Body of pancreas (tissue), 4 donors: Measurements from ENCODE around the gene ZCCHC4. TPM values are rescaled to one million over a fixed set of nuclear protein-coding genes. Genes with fewer than 3 reads are reported as not detected.

Source experiments
- ATAC-seq: fragments of 150-250 bp; one replicate; pipeline ENCODE4 v1.9.1; 2016
- DNase-seq, 4 donors: peaks; one replicate each; pipeline ENCODE4 v3.0.0-alpha.2; 2019
- H3K27ac ChIP-seq, 4 donors: fragments of 200-600 bp; sonication (generic); 1 replicate in 3 of 4; 2 replicates in 1 of 4; pipeline versions ENCODE4 v1.5.1 to v1.6.1; 2016 to 2019; ENCODE audit warnings: mild to moderate bottlenecking in 1 of 4, mixed read lengths in 1 of 4, moderate library complexity in 1 of 4
- H3K27me3 ChIP-seq, 2 donors: fragments of 200-600 bp; sonication (generic); one replicate each; pipeline ENCODE4 v1.6.0; 2016; ENCODE audit warnings: mild to moderate bottlenecking in 1 of 2
- H3K36me3 ChIP-seq, 2 donors: fragments of 200-600 bp; sonication (generic); replicated peaks in 1 of 2; 2 replicates each; pipeline ENCODE4 v1.5.1; 2016; ENCODE audit warnings: low read depth in 2 of 2; ENCODE audit not compliant: insufficient read depth in 1 of 2
- H3K4me1 ChIP-seq: fragments of 200-600 bp; sonication (generic); one replicate; pipeline ENCODE4 v1.6.0; 2016
- H3K4me3 ChIP-seq, 2 donors: fragments of 200-600 bp; sonication (generic); 1 replicate in 1 of 2; 2 replicates in 1 of 2; pipeline ENCODE4 v1.5.1; 2016 to 2019
- H3K9me3 ChIP-seq, 3 donors: fragments of 200-600 bp; sonication (generic); 1 replicate in 2 of 3; 2 replicates in 1 of 3; pipeline ENCODE4 v1.5.1; 2016
- POLR2A ChIP-seq, 3 donors: fragments of 450-650 bp; IDR thresholded peaks; one replicate each; pipeline ENCODE4 v1.6.1; 2016; ENCODE audit warnings: antibody characterized with exemption in 3 of 3, mild to moderate bottlenecking in 2 of 3
- WGBS, 2 donors: methylation state at CpG; one replicate each; pipeline ENCODE4 v1.1.5; 2017; 5-methylcytosine and 5-hydroxymethylcytosine counted together
- intact Hi-C: fragments of 100-400 bp; cut with DNase I; formaldehyde crosslinking; loops from one replicate; pipeline ENCODE4 v1.15.1; 2023
- total RNA-seq, 2 donors: library from RNA; depleted of rRNA; stranded (reverse); fragments of >200 nt; gene quantifications; one replicate each; pipeline ENCODE4 v1.1.0, GENCODE V29; 2016
- TF ChIP-seq, protein P1 (sequence below), 7 experiments: fragments of 450-650 bp in 4 of 7; fragments of 200-600 bp in 3 of 7; sonication (generic) in 3 of 7; IDR thresholded peaks; one replicate each; pipeline ENCODE4 v1.5.1; 2016 to 2019; ENCODE audit warnings: antibody characterized with exemption in 7 of 7

Gene ZCCHC4
- total RNA-seq, 2 donors from 2014 or later, result 5.2 to 9.2 TPM

DNA sequence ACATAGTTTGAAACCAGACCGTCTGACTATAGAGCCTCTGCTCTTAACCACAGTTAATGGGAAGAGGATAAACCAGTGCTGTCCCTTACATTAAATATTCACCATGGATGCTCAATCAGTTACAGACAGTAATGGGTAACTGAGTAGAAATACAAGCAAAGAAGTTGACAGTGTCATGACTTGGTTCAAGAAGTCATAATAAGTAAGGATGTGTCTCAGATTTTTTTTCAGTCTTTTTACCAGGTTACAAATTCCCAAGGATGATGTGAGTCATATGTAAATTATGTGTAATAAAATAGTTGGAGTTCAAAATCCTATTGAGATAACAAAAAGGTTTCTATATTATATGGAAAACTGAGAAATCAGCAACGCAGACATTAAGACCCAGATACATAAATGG lies 31.1 kb downstream of the ZCCHC4 start:
- intact Hi-C loops, result no loop called here
- 89 to 96% methylated on average over 2 of the region's 2 CpGs for WGBS, 2 donors
- Histone ChIP-seq H3K36me3 (no peaks in the 10 kb centered on the region), H3K4me3 (no peak overlapping the region), H3K27me3 (no peaks in the 10 kb centered on the region), H3K9me3 (no peaks in the 10 kb centered on the region), H3K27ac (no peak overlapping the region), H3K4me1 (no peaks in the 10 kb centered on the region)
- ATAC-seq (no peak), DNase-seq (no peak)
- TF ChIP-seq POLR2A (IDR thresholded peaks at IDR 0.05), result no peak
- TF ChIP-seq, protein P1, sequence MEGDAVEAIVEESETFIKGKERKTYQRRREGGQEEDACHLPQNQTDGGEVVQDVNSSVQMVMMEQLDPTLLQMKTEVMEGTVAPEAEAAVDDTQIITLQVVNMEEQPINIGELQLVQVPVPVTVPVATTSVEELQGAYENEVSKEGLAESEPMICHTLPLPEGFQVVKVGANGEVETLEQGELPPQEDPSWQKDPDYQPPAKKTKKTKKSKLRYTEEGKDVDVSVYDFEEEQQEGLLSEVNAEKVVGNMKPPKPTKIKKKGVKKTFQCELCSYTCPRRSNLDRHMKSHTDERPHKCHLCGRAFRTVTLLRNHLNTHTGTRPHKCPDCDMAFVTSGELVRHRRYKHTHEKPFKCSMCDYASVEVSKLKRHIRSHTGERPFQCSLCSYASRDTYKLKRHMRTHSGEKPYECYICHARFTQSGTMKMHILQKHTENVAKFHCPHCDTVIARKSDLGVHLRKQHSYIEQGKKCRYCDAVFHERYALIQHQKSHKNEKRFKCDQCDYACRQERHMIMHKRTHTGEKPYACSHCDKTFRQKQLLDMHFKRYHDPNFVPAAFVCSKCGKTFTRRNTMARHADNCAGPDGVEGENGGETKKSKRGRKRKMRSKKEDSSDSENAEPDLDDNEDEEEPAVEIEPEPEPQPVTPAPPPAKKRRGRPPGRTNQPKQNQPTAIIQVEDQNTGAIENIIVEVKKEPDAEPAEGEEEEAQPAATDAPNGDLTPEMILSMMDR (IDR thresholded peaks at IDR 0.05), result no peak

DNA sequence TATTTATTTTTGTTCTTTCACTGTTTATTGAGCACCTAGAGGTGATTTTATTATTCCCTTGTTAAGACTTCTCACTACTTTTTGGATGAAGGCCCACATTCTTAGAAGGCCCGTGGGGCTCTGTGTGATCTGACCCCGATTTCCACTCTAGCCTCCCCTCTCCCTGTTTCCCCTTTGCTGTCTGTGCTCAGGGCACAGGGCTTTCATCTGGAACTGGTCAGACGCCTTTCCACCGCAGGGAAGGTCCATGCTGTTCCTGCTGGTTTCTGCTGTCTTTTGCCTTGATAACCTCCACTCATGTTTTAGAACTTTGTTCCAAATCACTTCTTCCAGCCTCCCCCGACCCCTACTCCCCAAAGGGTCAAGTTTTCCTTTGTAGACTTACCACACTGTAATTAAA lies 33.2 kb downstream of the ZCCHC4 start:
- Histone ChIP-seq H3K27me3 (no peaks in the 10 kb centered on the region), H3K27ac (no peak overlapping the region), H3K9me3 (no peaks in the 10 kb centered on the region), H3K4me1 (no peaks in the 10 kb centered on the region), H3K4me3 (no peak overlapping the region), H3K36me3 (no peaks in the 10 kb centered on the region)
- intact Hi-C loops, result no loop called here
- DNase-seq (no peak), ATAC-seq (no peak)
- TF ChIP-seq POLR2A (IDR thresholded peaks at IDR 0.05), result no peak
- TF ChIP-seq, protein P1 (IDR thresholded peaks at IDR 0.05), result no peak
- WGBS, 2 donors, result 75 to 85% methylated on average over 5 of the region's 5 CpGs

DNA sequence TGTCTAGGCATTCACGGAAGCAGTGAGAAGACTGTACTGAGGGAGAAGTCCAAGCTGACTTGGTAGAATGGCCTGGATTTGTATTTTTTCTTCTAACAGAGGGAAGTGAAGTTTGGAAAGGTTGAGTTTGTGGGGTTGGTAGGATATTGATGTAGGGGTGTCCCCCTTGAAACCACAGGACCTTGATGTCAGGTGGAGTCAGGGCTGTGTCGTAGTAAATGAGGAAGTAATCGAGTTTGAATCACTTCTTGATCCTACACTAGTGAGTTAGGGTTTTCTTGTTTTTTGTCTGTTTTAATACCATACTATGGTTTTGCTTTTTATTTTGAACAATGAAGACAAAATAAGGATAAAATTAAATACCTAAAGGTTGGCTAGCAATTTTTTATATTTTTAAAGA lies 34.3 kb downstream of the ZCCHC4 start:
- intact Hi-C loops, result no loop called here
- Histone ChIP-seq H3K27ac (no peak overlapping the region), H3K36me3 (no peaks in the 10 kb centered on the region), H3K4me3 (no peak overlapping the region), H3K9me3 (no peaks in the 10 kb centered on the region), H3K27me3 (no peaks in the 10 kb centered on the region), H3K4me1 (no peaks in the 10 kb centered on the region)
- 87 to 93% methylated on average over 3 of the region's 3 CpGs for WGBS, 2 donors
- DNase-seq, result no peak
- TF ChIP-seq, protein P1 (IDR thresholded peaks at IDR 0.05), result no peak
- no peak for TF ChIP-seq POLR2A (IDR thresholded peaks at IDR 0.05)
- no peak for ATAC-seq

DNA sequence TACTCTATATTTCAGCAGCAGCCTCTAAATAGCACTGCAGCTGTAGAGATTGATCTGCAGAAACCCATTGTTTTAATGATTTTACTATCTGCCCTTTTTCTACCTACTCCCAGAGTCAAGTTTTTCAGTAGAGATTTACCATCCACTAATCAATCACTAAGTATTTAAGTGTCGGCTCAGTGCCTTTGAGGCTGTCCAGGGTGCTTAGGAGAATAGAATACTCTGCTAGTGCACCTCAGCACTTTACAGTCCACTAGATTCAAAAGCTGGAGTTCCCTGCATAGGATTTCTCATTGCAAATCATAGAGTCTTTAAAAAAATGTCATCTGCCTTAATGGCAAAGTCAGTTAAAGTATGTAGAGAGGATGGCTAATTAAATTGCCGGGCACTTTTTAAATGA lies 34.9 kb downstream of the ZCCHC4 start:
- Histone ChIP-seq H3K4me3 (no peak overlapping the region), H3K4me1 (no peaks in the 10 kb centered on the region), H3K9me3 (no peaks in the 10 kb centered on the region), H3K36me3 (no peaks in the 10 kb centered on the region), H3K27ac (no peak overlapping the region), H3K27me3 (no peaks in the 10 kb centered on the region)
- DNase-seq (no peak), ATAC-seq (no peak)
- no peak for TF ChIP-seq POLR2A (IDR thresholded peaks at IDR 0.05)
- TF ChIP-seq, protein P1 (IDR thresholded peaks at IDR 0.05), result no peak
- 62 to 71% methylated on average over 2 of the region's 2 CpGs for WGBS, 2 donors
- intact Hi-C loops, result no loop called here

DNA sequence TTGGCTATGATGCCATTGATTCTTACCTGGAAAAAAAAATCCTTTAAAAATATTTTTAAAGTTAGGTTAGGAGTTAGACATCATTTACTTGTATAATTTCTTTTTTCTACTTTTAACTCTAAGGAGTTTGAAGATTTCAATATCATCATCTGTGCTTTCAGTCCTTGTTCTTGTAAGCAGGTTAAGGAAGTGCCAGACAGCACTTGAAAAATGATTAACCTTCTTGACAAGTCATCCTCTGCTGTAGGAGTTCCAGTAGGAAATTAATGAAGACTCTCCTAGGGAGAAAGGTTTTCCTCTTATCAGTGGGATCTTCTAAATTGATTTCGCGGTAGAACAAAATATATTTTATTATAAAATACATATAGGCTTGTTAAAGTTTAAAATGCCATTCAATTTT lies 35.4 kb downstream of the ZCCHC4 start:
- no peaks in the 10 kb centered on the region for H3K27me3 ChIP-seq
- no peak overlapping the region for H3K27ac ChIP-seq
- H3K36me3 ChIP-seq, result no peaks in the 10 kb centered on the region
- intact Hi-C loops, result no loop called here
- no peak for TF ChIP-seq POLR2A (IDR thresholded peaks at IDR 0.05)
- TF ChIP-seq, protein P1 (IDR thresholded peaks at IDR 0.05), result no peak
- no peak overlapping the region for H3K4me3 ChIP-seq
- H3K4me1 ChIP-seq, result no peaks in the 10 kb centered on the region
- DNase-seq (no peak), ATAC-seq (no peak)
- WGBS, 2 donors, result 90 to 93% methylated on average over 2 of the region's 2 CpGs
- H3K9me3 ChIP-seq, result no peaks in the 10 kb centered on the region
